Inflammatory macrophage (primary cell): ENCODE measurements around the gene CDH16.
"Not testable (repeated sequence)": the region's sequence is repeated elsewhere in the genome, so short reads cannot be mapped to it uniquely, and the experiment has no call there.

Experiments used
- DNase-seq, 2 donors: peaks; one replicate each; pipeline ENCODE4 v3.0.0-alpha.2; 2020 to 2022

Gene CDH16

DNA sequence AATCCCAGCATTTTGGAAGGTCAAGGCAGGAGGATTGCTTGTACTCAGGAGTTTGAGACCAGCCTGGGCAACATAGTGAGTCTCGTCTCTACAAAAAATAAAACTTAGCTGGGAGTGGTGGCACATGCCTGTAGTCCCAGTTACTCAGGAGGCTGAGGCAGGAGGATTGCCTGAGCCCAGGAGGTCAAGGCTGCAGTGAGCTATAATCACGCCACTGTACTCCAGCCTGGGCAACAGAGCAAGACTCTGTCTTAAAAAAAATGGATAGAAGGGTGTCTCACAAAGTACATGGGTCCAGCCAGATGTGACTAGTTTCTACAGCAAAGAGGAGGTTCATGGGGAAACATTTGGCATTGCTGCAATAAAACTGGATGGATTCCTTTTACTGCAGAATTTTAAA, 47.3 kb downstream of the CDH16 start:
- DNase-seq = not testable (repeated sequence)

DNA sequence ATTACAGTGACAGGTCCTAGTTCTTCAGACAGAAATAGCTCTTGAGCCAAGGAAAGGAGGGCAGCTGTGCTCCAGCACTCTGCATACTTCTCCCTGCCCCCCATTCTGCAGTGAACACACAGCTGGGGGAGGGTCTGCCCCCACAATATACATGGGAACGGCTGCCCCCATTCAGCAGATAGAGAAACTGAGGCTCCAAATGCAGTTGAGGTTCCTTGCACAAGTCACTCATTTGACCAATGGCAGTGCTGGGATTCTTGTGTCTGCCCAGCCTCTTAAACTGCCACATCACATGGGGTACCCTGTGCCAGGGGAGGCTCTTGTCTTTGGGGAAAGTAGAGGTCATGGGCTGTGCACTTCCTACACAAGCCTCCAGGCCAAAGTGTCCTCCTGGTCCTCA, 49.3 kb downstream of the CDH16 start:
- DNase-seq = no peak

DNA sequence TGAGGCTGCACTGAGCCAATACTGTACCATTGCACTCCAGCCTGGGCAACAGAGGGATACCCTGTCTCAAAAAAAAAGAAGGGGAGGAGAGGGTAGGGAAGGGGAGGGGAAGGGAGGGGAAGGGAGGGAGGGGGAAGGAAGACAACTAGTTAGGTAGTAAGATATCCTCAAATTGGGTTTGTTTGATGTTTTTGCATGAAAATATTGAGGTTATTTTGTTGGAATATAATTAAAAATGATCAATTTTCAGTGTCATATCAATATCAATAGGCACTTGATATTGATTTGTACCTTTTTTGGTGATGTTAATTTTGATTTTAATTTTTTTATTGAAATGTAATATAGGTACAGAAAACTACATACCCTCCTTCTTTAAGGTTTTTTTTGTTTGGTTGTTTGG, 55.0 kb downstream of the CDH16 start:
- DNase-seq = no peak

DNA sequence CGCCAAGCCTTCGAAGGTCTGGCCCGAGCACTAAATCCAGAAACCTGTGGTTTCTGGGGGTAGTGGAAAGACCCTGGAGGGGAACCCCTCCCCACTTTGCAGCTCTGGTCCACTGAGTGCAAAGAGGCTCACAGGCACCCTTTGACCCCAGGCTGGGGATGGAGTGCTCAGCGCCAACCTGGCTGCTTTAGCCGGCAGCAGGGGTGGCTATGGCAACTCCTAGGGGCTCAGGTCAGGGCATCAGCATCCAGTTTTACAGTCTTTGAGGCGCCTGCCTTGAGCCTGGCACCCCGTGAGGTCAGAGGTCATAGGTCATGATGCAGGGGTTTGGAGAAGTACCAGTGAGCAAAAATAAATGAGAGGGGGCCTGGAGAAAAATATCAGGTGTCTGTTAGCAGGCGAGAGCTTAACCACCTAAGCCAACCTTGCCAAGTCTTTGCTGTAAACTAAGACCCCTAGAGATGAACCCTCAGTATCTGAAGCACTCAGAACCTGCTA, 56.6 kb downstream of the CDH16 start:
- DNase-seq = no peak

DNA sequence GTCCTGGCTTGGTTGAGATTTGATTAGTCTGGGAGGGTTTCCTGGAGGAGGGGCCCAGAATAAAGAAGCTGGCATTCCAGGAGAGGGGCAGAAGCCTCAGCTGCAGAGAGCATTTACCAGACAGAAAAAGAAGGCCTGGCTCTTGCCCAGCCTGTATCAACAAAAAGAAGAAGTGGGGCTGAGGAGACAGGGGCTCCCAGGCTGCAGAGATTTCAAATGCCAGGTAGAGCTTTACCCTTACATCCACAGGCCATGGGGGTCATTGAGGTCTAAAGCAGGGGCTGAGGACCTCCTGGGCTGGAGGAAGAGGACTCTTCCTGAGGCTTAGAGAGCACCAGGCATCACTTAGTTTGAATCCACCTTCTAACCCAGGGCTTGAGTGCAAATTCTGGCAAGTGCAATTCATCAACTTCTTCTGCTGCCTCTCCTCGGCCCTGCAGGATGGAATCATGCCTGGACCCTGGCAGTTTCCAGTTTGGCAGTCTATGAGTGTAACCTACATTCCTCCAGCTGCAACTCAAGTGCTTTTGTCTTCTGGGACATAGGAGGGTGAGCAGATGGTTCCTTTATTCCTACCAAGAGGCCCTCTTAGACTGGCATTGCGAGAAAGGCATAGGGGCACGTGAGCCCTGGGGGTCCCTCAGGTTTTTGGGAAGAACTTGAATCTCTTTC, 59.2 kb downstream of the CDH16 start:
- no peak for DNase-seq

DNA sequence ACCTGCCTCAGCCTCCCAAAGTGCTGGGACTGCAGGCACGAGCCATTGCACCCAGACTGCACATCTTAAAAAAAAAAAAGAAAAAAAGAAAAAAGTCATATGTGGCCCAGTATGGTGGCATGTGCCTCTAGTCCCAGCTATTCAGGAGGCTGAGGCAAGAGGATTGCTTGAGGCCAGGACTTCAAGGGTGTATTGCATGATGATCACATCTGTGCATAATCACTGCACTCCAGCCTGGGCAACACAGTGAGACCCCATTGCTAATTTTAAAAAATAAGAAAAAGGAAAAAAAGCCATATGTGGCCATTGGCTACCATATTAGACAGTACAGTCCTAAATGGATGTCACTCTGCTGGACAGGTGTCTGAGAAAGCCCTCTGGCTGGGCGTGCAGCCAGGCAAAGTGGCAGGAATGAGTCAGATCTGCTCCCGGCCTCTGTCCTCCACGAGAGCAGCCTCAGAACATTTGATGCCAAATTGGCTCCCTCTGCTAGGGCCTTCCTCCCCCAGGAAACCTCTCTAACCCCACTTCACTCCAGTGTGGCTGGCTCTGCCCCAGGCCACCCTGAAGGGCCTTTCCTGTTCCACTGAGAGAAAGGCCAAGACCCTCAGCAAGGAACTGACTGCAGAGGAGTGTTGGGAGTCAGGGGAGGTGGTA, 59.8 kb downstream of the CDH16 start:
- no peak for DNase-seq
